ENCODE results near the gene NTSR2.
"Not testable (repeated sequence)": the region's sequence is repeated elsewhere in the genome, so short reads cannot be mapped to it uniquely, and the experiment has no call there.

The NTSR2 gene

GRCh38 chr2:11661891-11662435 lies 8.0 kb downstream of the NTSR2 start:
- TF ChIP-seq, protein P1, sequence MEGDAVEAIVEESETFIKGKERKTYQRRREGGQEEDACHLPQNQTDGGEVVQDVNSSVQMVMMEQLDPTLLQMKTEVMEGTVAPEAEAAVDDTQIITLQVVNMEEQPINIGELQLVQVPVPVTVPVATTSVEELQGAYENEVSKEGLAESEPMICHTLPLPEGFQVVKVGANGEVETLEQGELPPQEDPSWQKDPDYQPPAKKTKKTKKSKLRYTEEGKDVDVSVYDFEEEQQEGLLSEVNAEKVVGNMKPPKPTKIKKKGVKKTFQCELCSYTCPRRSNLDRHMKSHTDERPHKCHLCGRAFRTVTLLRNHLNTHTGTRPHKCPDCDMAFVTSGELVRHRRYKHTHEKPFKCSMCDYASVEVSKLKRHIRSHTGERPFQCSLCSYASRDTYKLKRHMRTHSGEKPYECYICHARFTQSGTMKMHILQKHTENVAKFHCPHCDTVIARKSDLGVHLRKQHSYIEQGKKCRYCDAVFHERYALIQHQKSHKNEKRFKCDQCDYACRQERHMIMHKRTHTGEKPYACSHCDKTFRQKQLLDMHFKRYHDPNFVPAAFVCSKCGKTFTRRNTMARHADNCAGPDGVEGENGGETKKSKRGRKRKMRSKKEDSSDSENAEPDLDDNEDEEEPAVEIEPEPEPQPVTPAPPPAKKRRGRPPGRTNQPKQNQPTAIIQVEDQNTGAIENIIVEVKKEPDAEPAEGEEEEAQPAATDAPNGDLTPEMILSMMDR (conservative IDR thresholded peaks at IDR 0.05; ENCODE audit: low read depth) = no peak
- no peak overlapping the region for H3K27ac ChIP-seq
- ChIA-PET CTCF (no interaction called here), POLR2A (ENCODE audit: low non-redundant PET) (no interaction called here)
- DNase-seq (ENCODE audit: low spot score) = no peak

- H3K27ac ChIP-seq; POLR2A ChIA-PET (ENCODE audit: low non-redundant PET); DNase-seq (ENCODE audit: low spot score): not testable (repeated sequence)
Measured at GRCh38 chr2:11660396-11660795, 9.6 kb downstream of the NTSR2 start.

GRCh38 chr2:11659851-11660250 lies 10.1 kb downstream of the NTSR2 start:
- CTCF ChIA-PET = no interaction called here
- POLR2A ChIA-PET (ENCODE audit: low non-redundant PET) = no interaction called here
- no peak for DNase-seq (ENCODE audit: low spot score)
- no peak overlapping the region for H3K27ac ChIP-seq
- TF ChIP-seq, protein P1 (conservative IDR thresholded peaks at IDR 0.05; ENCODE audit: low read depth) = no peak

More at GRCh38 chr2:11660396-11660795, 9.6 kb downstream of the NTSR2 start:
- CTCF ChIA-PET = not testable (repeated sequence)

DNA sequence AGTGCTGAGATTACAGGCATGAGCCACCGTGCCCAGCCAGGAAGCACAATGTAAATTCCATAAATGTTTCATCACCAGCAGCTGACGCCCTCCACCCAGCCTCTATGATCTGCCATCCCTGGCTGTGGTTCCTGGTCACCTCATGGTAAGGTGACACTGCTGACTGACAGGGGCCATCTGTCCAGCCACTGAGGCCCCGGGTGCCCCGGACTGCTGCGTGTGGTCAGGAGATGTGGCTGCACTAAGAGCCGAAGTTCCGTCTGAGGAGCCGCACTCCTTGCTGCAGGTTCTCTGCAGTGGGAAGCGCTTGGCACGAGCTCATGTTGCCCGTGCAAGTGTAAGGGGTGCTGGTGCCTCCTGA lies 10.9 kb downstream of the NTSR2 start:
- POLR2A ChIA-PET (ENCODE audit: low non-redundant PET) = no interaction called here
- DNase-seq (ENCODE audit: low spot score) = no peak
- H3K27ac ChIP-seq = no peak overlapping the region
- CTCF ChIA-PET = no interaction called here
- TF ChIP-seq, protein P1 (conservative IDR thresholded peaks at IDR 0.05; ENCODE audit: low read depth) = no peak

DNA sequence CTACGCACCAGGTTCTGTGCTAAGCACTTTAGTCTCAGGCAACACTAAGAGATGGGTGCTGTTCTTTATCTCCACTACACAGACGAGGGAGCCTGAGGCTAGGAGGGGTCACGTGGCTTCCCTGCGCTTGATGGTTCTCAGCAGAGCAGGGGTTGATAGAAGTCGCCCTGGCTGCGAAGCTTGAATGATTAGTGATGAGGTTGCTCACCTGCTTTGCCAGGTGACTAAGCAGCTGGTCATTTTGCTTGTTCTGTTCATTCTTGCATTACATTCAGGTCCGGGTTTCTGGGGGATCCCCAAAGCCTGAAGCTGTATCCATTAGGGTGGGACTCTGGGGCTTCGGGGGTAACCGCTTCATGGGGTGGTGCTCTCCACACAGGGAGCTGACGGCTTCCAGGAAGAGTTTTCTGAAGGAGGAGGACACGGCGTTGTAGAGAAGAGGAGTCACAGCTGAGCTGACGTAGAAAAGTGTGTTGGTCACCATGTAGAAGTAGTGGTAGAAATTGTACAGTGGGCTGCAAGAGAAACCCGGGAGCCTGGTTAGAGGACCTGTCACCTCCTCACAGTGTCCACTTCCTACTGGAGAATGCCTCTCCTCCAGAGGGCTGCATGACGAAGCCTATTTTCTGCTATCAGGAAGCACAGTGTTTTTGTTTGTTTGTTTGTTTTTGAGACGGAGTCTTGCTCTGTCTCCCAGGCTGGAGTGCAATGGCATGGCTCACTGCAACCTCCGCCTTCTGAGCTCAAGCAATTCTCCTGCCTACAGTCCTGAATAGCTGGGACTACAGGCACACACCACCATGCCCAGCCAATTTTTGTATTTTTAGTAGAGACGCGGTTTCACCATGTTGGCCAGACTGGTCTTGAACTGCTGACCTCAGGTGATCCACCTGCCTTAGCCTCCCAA lies 11.5 kb downstream of the NTSR2 start:
- ChIA-PET CTCF (interaction anchor here (0.9 to 1.0 kb wide), 2 partner anchors 9 to 35 kb away, joined by 3 to 6 read pairs; no protein-coding TSS in a partner anchor), POLR2A (ENCODE audit: low non-redundant PET) (no interaction called here)
- H3K27ac ChIP-seq = no peak overlapping the region
- peak; percentile 85 for DNase-seq (ENCODE audit: low spot score)
- TF ChIP-seq, protein P1 (conservative IDR thresholded peaks at IDR 0.05; ENCODE audit: low read depth) = no peak

GRCh38 chr2:11657646-11658045 lies 12.3 kb downstream of the NTSR2 start:
- DNase-seq (ENCODE audit: low spot score) = no peak
- ChIA-PET CTCF (interaction anchor here (0.7 to 1.0 kb wide), 3 partner anchors 9 to 144 kb away, joined by 3 to 6 read pairs (median 3); no protein-coding TSS in a partner anchor), POLR2A (ENCODE audit: low non-redundant PET) (no interaction called here)
- TF ChIP-seq, protein P1 (conservative IDR thresholded peaks at IDR 0.05; ENCODE audit: low read depth) = no peak
- H3K27ac ChIP-seq = no peak overlapping the region

DNA sequence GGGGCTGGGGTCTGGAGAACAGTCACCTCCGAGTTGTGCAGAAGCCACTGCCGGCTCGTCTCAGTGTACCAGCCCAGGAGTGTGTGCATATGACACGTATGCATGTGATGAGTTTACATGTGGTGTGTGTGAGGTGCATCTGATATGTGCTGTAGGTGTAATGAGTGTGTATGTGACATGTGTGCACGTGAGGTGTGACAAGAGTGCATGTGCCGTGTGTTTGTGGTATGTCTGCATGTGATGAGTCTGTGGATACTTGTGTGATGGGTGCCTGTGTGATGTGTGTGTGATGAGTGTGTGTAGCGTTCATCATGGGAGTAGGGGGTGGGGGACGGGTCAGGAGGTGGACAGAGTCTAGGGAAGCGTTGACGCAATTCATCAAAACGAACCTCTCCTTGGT lies 12.8 kb downstream of the NTSR2 start:
- no peak for DNase-seq (ENCODE audit: low spot score)
- POLR2A ChIA-PET (ENCODE audit: low non-redundant PET) = interaction anchor here (0.6 kb wide), 1 partner anchor 69 kb away, joined by 3 read pairs; no protein-coding TSS in a partner anchor
- H3K27ac ChIP-seq = no peak overlapping the region
- TF ChIP-seq, protein P1 (conservative IDR thresholded peaks at IDR 0.05; ENCODE audit: low read depth) = no peak
- CTCF ChIA-PET = interaction anchor here (0.7 kb wide), 1 partner anchor 144 kb away, joined by 3 read pairs; no protein-coding TSS in a partner anchor

Measured in RWPE1 (cell line).